Tibial artery (tissue), 4 donors: ENCODE data around the gene PGA4.
A peak's percentile ranks its signal among the peaks of the same experiment; 100 is the strongest.

Experiments
- DNase-seq, 2 donors: peaks; one replicate each; pipeline ENCODE4 v3.0.0-alpha.2; 2019
- H3K27ac ChIP-seq, 2 donors: fragments of 200-600 bp; sonication (generic) in 1 of 2; 1 replicate in 1 of 2; 2 replicates in 1 of 2; pipeline ENCODE4 v1.5.1; 2018 to 2019; ENCODE audit warnings: mild to moderate bottlenecking in 1 of 2
- H3K27me3 ChIP-seq, 2 donors: fragments of 200-600 bp; sonication (generic) in 1 of 2; one replicate each; pipeline versions ENCODE4 v1.5.1 to v1.6.0; 2016 to 2019
- H3K36me3 ChIP-seq, 3 donors: fragments of 200-600 bp; sonication (generic) in 2 of 3; one replicate each; pipeline ENCODE4 v1.5.1; 2016 to 2019; ENCODE audit warnings: mild to moderate bottlenecking in 2 of 3
- H3K4me1 ChIP-seq, 4 donors: fragments of 200-600 bp; sonication (generic) in 2 of 4; 1 replicate in 3 of 4; 2 replicates in 1 of 4; pipeline ENCODE4 v1.5.1; 2016 to 2019
- H3K4me3 ChIP-seq, 2 donors: fragments of 200-600 bp; sonication (generic) in 1 of 2; 1 replicate in 1 of 2; 2 replicates in 1 of 2; pipeline ENCODE4 v1.5.1; 2018 to 2019; ENCODE audit warnings: mild to moderate bottlenecking in 2 of 2
- H3K9me3 ChIP-seq, 3 donors: fragments of 200-600 bp; sonication (generic) in 1 of 3; one replicate each; pipeline ENCODE4 v1.5.1; 2016 to 2019
- intact Hi-C: fragments of 100-400 bp; cut with DNase I; formaldehyde crosslinking; loops from one replicate; pipeline ENCODE4 v1.15.0; 2023; ENCODE audit warnings: low total_unique reads
- TF ChIP-seq, protein P1 (sequence below), 2 experiments: fragments of 200-600 bp in 1 of 2; fragments of 450-650 bp in 1 of 2; IDR thresholded peaks; one replicate each; pipeline ENCODE4 v1.5.1; 2017 to 2019; ENCODE audit warnings: antibody characterized with exemption in 2 of 2, mild to moderate bottlenecking in 1 of 2, moderate library complexity in 1 of 2

PGA4 gene

GRCh38 chr11:61189933-61190332 is 32.2 kb upstream of the PGA4 start:
- Histone ChIP-seq H3K27me3 (peaks cover 0 to 25% of the 10 kb centered on the region in 2 donors), H3K27ac (no peak overlapping the region), H3K9me3 (no peaks in the 10 kb centered on the region), H3K36me3 (no peaks in the 10 kb centered on the region), H3K4me1 (no peaks in the 10 kb centered on the region), H3K4me3 (no peak overlapping the region)
- TF ChIP-seq, protein P1, sequence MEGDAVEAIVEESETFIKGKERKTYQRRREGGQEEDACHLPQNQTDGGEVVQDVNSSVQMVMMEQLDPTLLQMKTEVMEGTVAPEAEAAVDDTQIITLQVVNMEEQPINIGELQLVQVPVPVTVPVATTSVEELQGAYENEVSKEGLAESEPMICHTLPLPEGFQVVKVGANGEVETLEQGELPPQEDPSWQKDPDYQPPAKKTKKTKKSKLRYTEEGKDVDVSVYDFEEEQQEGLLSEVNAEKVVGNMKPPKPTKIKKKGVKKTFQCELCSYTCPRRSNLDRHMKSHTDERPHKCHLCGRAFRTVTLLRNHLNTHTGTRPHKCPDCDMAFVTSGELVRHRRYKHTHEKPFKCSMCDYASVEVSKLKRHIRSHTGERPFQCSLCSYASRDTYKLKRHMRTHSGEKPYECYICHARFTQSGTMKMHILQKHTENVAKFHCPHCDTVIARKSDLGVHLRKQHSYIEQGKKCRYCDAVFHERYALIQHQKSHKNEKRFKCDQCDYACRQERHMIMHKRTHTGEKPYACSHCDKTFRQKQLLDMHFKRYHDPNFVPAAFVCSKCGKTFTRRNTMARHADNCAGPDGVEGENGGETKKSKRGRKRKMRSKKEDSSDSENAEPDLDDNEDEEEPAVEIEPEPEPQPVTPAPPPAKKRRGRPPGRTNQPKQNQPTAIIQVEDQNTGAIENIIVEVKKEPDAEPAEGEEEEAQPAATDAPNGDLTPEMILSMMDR (IDR thresholded peaks at IDR 0.05): no peak
- intact Hi-C loops: loop anchor here (5.0 kb wide), 2 partner anchors 63 to 358 kb away; no protein-coding TSS in a partner anchor
- DNase-seq: no peak

- TF ChIP-seq, protein P1 (IDR thresholded peaks at IDR 0.05): no peak
- intact Hi-C loops: no loop called here
- peak in 1 of 2 donors; percentile 23 for DNase-seq
- H3K4me1 ChIP-seq: no peaks in the 10 kb centered on the region
- H3K4me3 ChIP-seq: no peak overlapping the region
- H3K9me3 ChIP-seq: peaks cover 0 to 4% (median 0%) of the 10 kb centered on the region in 3 donors
- no peaks in the 10 kb centered on the region for H3K36me3 ChIP-seq
- H3K27me3 ChIP-seq: peaks cover 0 to 38% of the 10 kb centered on the region in 2 donors
- no peak overlapping the region for H3K27ac ChIP-seq
Measured at GRCh38 chr11:61193596-61193995, 28.6 kb upstream of the PGA4 start.

- Histone ChIP-seq H3K27ac (no peak overlapping the region), H3K36me3 (no peaks in the 10 kb centered on the region), H3K27me3 (peaks cover 0 to 33% of the 10 kb centered on the region in 2 donors), H3K4me1 (no peaks in the 10 kb centered on the region), H3K9me3 (peaks cover 0 to 10% (median 0%) of the 10 kb centered on the region in 3 donors), H3K4me3 (no peak overlapping the region)
- TF ChIP-seq, protein P1 (IDR thresholded peaks at IDR 0.05): no peak
- DNase-seq: no peak
- intact Hi-C loops: no loop called here
Measured at GRCh38 chr11:61194169-61194671, 27.9 kb upstream of the PGA4 start.

- H3K27me3 ChIP-seq: peaks cover 0 to 28% of the 10 kb centered on the region in 2 donors
- TF ChIP-seq, protein P1 (IDR thresholded peaks at IDR 0.05): no peak
- DNase-seq: no peak
- no peaks in the 10 kb centered on the region for H3K36me3 ChIP-seq
- H3K27ac ChIP-seq: no peak overlapping the region
- H3K9me3 ChIP-seq: peaks cover 0 to 12% (median 0%) of the 10 kb centered on the region in 3 donors
- intact Hi-C loops: no loop called here
- no peak overlapping the region for H3K4me3 ChIP-seq
- no peaks in the 10 kb centered on the region for H3K4me1 ChIP-seq
Measured at GRCh38 chr11:61194981-61195695, 27.0 kb upstream of the PGA4 start.

DNA sequence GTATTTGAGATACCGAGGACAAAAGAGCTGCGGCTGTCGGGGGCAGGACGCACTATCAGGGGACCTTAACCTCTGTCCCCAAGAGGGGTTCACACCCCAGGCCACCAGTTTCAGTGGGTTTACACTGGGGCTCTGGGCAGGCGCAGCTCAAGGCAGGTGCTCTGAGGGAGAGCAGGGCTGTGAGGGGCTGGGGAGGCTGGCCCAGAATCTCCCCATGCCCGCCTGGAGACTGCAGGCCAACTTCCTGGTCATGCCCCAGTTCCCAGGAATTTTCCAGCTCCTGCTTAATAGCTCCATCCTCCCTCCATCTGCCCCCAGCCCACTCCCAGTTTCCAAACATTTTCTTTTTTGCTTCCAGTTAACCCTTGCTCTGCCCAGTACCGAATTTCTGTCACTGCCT is 26.4 kb upstream of the PGA4 start:
- H3K27ac ChIP-seq: no peak overlapping the region
- H3K4me3 ChIP-seq: no peak overlapping the region
- H3K9me3 ChIP-seq: peaks cover 0 to 12% (median 0%) of the 10 kb centered on the region in 3 donors
- no peak for DNase-seq
- H3K4me1 ChIP-seq: no peaks in the 10 kb centered on the region
- H3K27me3 ChIP-seq: peaks cover 0 to 26% of the 10 kb centered on the region in 2 donors
- TF ChIP-seq, protein P1 (IDR thresholded peaks at IDR 0.05): no peak
- intact Hi-C loops: no loop called here
- no peaks in the 10 kb centered on the region for H3K36me3 ChIP-seq
